GM23338 (cell line): ENCODE results near the gene AKAP17A. TPM values are rescaled to one million over a fixed set of nuclear protein-coding genes. Genes with fewer than 3 reads are reported as not detected.

Experiments used
- ATAC-seq: fragments of 200-7000 bp; cut with Tn5 transposase; 3 replicates; pipeline ENCODE4 v1.9.1; 2020
- DNase-seq: peaks from one replicate; pipeline ENCODE4 v3.0.0-alpha.2; 2015; ENCODE audit warnings: low spot score
- H2AFZ ChIP-seq: fragments of 200-600 bp; sonication (generic); 2 replicates; pipeline ENCODE4 v1.8.0; 2016; ENCODE audit warnings: antibody characterized with exemption, mild to moderate bottlenecking, moderate library complexity
- H3F3A ChIP-seq: fragments of 200-600 bp; sonication (generic); replicated peaks from 2 replicates; pipeline ENCODE4 v1.8.0; 2017; ENCODE audit warnings: antibody characterized with exemption, mixed run types, low read depth
- H3K27ac ChIP-seq: fragments of 200-600 bp; sonication (generic); 2 replicates; pipeline ENCODE4 v1.6.1; 2016; ENCODE audit warnings: low read depth
- H3K27me3 ChIP-seq: fragments of 200-600 bp; sonication (generic); 2 replicates; pipeline ENCODE4 v1.8.0; 2016; ENCODE audit warnings: mild to moderate bottlenecking, mixed run types, moderate library complexity; ENCODE audit not compliant: insufficient read depth
- H3K36me3 ChIP-seq: fragments of 200-600 bp; sonication (generic); 2 replicates; pipeline ENCODE4 v1.8.0; 2016; ENCODE audit warnings: mild to moderate bottlenecking; ENCODE audit not compliant: insufficient read depth
- H3K4me1 ChIP-seq: fragments of 200-600 bp; sonication (generic); 2 replicates; pipeline ENCODE4 v1.8.0; 2016; ENCODE audit warnings: mild to moderate bottlenecking, moderate library complexity; ENCODE audit not compliant: insufficient read depth
- H3K4me2 ChIP-seq: fragments of 200-600 bp; sonication (generic); 2 replicates; pipeline ENCODE4 v1.7.1; 2017; ENCODE audit warnings: mixed run types
- H3K4me3 ChIP-seq: fragments of 200-600 bp; sonication (generic); 2 replicates; pipeline ENCODE4 v1.6.1; 2016; ENCODE audit warnings: mixed run types
- H3K79me2 ChIP-seq: fragments of 200-600 bp; sonication (generic); replicated peaks from 2 replicates; pipeline ENCODE4 v1.8.0; 2017; ENCODE audit warnings: mild to moderate bottlenecking; ENCODE audit not compliant: insufficient read depth
- H3K9me2 ChIP-seq: fragments of 200-600 bp; sonication (generic); 2 replicates; pipeline ENCODE4 v1.8.0; 2017; ENCODE audit not compliant: insufficient read depth
- H4K20me1 ChIP-seq: fragments of 200-600 bp; sonication (generic); replicated peaks from 2 replicates; pipeline ENCODE4 v1.8.0; 2017; ENCODE audit warnings: mild to moderate bottlenecking; ENCODE audit not compliant: insufficient read depth
- H3K27ac Mint-ChIP-seq: 2 replicates; pipeline ENCODE4 v1.8.0; 2020; ENCODE audit warnings: inconsistent platforms, mild to moderate bottlenecking, moderate library complexity, mixed read lengths
- H3K27me3 Mint-ChIP-seq: 3 replicates; pipeline ENCODE4 v1.8.0; 2022; ENCODE audit warnings: low read depth, mild to moderate bottlenecking, moderate library complexity, mixed read lengths, inconsistent platforms; ENCODE audit not compliant: insufficient read depth, poor library complexity
- H3K36me3 Mint-ChIP-seq: 3 replicates; pipeline ENCODE4 v1.8.0; 2021; ENCODE audit warnings: low read depth, mild to moderate bottlenecking, inconsistent platforms, moderate library complexity, mixed read lengths
- H3K4me1 Mint-ChIP-seq: 3 replicates; pipeline ENCODE4 v1.8.0; 2020; ENCODE audit warnings: mild to moderate bottlenecking, inconsistent platforms, mixed read lengths
- H3K4me3 Mint-ChIP-seq: 3 replicates; pipeline ENCODE4 v1.8.0; 2021; ENCODE audit warnings: moderate library complexity, mild to moderate bottlenecking, inconsistent platforms, mixed read lengths
- H3K9me3 Mint-ChIP-seq: 3 replicates; pipeline ENCODE4 v1.8.0; 2020; ENCODE audit warnings: moderate library complexity, mild to moderate bottlenecking, inconsistent platforms, mixed read lengths
- EZH2phosphoT487 ChIP-seq: fragments of 200-600 bp; sonication (generic); IDR thresholded peaks from one replicate; pipeline ENCODE4 v1.8.1; 2018; ENCODE audit warnings: antibody characterized with exemption; ENCODE audit not compliant: unreplicated experiment
- NANOG ChIP-seq: IDR thresholded peaks from 2 replicates; pipeline ENCODE4 v1.6.1; 2016; ENCODE audit warnings: antibody characterized with exemption, borderline replicate concordance
- POLR2AphosphoS5 ChIP-seq: IDR thresholded peaks from 2 replicates; pipeline ENCODE4 v1.6.1; 2016; ENCODE audit warnings: antibody characterized with exemption, low read depth
- STAT1 ChIP-seq: IDR thresholded peaks from one replicate; pipeline ENCODE4 v1.6.1; 2016; ENCODE audit warnings: antibody characterized with exemption; ENCODE audit not compliant: unreplicated experiment
- polyA plus RNA-seq: library from polyadenylated mRNA; unstranded; fragments of >200 nt; fragmentation: Nextera tagmentation; extraction: Ambion mirVana; gene quantifications from 2 replicates; pipeline ENCODE4 v1.2.1, GENCODE V29; 2016
- total RNA-seq: library from RNA; depleted of rRNA; stranded (reverse); fragments of >200 nt; shearing (Covaris generic); gene quantifications from 2 replicates; pipeline ENCODE4 v1.2.3, GENCODE V29; 2014
- TF ChIP-seq, protein P1 (sequence below): fragments of 250-450 bp; sonication (Bioruptor Pico); IDR thresholded peaks from 2 replicates; pipeline ENCODE4 v1.5.0; 2020; ENCODE audit warnings: mild to moderate bottlenecking, moderate library complexity

AKAP17A gene
- total and polyA plus RNA-seq, 2 experiments from 2014 or later = 27.6 to 64.3 TPM

DNA sequence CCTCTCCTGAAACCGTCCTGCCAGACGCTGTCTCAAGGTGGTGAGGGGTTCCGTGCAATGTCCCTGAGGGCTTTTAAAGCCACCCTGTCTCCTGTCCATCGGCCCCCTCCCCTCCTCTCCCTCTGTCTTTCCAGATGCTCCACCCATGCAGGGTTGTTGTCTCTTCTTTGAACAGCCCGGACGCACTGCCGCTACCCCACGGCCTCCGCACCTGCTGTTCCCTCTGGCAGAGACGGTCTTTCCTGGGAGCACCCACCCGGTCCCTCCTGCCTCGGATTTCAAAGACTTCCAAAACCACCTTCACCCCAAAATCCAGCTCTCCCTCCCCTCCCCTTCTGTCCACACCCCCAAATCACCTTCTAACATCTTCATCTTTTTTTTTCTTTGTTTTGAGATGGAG, 19.3 kb downstream of the AKAP17A start (continued):
- TF ChIP-seq, protein P1, sequence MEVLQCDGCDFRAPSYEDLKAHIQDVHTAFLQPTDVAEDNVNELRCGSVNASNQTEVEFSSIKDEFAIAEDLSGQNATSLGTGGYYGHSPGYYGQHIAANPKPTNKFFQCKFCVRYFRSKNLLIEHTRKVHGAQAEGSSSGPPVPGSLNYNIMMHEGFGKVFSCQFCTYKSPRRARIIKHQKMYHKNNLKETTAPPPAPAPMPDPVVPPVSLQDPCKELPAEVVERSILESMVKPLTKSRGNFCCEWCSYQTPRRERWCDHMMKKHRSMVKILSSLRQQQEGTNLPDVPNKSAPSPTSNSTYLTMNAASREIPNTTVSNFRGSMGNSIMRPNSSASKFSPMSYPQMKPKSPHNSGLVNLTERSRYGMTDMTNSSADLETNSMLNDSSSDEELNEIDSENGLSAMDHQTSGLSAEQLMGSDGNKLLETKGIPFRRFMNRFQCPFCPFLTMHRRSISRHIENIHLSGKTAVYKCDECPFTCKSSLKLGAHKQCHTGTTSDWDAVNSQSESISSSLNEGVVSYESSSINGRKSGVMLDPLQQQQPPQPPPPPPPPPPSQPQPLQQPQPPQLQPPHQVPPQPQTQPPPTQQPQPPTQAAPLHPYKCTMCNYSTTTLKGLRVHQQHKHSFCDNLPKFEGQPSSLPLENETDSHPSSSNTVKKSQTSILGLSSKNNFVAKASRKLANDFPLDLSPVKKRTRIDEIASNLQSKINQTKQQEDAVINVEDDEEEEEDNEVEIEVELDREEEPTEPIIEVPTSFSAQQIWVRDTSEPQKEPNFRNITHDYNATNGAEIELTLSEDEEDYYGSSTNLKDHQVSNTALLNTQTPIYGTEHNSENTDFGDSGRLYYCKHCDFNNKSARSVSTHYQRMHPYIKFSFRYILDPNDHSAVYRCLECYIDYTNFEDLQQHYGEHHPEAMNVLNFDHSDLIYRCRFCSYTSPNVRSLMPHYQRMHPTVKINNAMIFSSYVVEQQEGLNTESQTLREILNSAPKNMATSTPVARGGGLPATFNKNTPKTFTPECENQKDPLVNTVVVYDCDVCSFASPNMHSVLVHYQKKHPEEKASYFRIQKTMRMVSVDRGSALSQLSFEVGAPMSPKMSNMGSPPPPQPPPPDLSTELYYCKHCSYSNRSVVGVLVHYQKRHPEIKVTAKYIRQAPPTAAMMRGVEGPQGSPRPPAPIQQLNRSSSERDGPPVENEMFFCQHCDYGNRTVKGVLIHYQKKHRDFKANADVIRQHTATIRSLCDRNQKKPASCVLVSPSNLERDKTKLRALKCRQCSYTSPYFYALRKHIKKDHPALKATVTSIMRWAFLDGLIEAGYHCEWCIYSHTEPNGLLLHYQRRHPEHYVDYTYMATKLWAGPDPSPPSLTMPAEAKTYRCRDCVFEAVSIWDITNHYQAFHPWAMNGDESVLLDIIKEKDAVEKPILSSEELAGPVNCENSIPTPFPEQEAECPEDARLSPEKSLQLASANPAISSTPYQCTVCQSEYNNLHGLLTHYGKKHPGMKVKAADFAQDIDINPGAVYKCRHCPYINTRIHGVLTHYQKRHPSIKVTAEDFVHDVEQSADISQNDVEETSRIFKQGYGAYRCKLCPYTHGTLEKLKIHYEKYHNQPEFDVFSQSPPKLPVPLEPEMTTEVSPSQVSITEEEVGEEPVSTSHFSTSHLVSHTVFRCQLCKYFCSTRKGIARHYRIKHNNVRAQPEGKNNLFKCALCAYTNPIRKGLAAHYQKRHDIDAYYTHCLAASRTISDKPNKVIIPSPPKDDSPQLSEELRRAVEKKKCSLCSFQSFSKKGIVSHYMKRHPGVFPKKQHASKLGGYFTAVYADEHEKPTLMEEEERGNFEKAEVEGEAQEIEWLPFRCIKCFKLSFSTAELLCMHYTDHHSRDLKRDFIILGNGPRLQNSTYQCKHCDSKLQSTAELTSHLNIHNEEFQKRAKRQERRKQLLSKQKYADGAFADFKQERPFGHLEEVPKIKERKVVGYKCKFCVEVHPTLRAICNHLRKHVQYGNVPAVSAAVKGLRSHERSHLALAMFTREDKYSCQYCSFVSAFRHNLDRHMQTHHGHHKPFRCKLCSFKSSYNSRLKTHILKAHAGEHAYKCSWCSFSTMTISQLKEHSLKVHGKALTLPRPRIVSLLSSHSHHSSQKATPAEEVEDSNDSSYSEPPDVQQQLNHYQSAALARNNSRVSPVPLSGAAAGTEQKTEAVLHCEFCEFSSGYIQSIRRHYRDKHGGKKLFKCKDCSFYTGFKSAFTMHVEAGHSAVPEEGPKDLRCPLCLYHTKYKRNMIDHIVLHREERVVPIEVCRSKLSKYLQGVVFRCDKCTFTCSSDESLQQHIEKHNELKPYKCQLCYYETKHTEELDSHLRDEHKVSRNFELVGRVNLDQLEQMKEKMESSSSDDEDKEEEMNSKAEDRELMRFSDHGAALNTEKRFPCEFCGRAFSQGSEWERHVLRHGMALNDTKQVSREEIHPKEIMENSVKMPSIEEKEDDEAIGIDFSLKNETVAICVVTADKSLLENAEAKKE (CRISPR knock-in tag) = no peak

DNA sequence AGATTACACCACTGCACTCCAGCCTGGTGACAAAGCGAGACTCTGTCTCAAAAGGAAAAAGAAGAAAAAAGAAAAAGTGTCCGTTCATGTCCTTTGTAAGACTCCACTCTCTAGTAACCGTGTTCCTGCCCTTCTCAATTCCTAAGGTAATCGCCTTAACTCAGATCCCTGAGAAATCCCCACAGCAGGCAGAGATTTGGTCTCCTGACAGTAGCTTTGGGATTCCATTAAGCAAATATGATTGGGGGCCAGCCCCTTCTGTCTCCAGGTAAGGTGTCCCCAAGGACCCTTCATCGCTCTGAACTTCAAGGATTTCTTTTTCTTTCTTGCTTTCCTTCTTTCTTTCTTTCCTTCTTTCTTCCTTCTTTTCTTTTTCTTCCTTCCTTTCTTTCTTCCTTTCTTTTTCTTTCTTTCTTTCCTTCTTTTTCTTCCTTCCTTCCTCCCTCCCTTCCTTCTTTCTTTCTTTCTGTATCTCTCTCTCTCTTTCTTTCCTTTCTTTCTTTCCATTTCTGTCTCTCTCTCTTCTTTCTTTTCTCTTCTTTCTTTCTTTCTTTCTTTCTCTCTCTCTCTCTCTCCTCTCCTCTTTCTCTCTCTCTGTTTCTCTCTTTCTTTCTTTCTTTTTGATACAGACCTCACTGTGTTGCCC, 21.4 kb downstream of the AKAP17A start:
- DNase-seq (no peak), ATAC-seq (no peak)
- Histone ChIP-seq H3F3A (no peaks in the 10 kb centered on the region), H3K27me3 (no peaks in the 10 kb centered on the region), H4K20me1 (no peaks in the 10 kb centered on the region), H3K4me3 (no peak overlapping the region), H3K27ac (no peak overlapping the region), H3K36me3 (no peaks in the 10 kb centered on the region), H3K4me1 (no peaks in the 10 kb centered on the region; the same call in 1 of the 2 replicates), H2AFZ (no peak overlapping the region), H3K9me2 (no peaks in the 10 kb centered on the region), H3K4me2 (no peak overlapping the region), H3K79me2 (no peaks in the 10 kb centered on the region)
- H3K27me3 Mint-ChIP-seq = peaks cover 3% of the 10 kb centered on the region
- H3K27ac Mint-ChIP-seq = no peak overlapping the region
- peaks cover 3% of the 10 kb centered on the region; the same call in 2 of the 3 replicates for H3K36me3 Mint-ChIP-seq
- H3K9me3 Mint-ChIP-seq = peaks cover 46% of the 10 kb centered on the region
- no peak overlapping the region for H3K4me3 Mint-ChIP-seq
- H3K4me1 Mint-ChIP-seq = 0 out of 3 replicates have a peak, but pooled peaks cover 3% of the 10 kb centered on the region
- TF ChIP-seq POLR2AphosphoS5 (no peak), STAT1 (no peak), NANOG (no peak), EZH2phosphoT487 (no peak)
- TF ChIP-seq, protein P1 (CRISPR knock-in tag) = no peak
